GM12872 (cell line): ENCODE data around the gene BCAR1.

Experiments used
- CTCF ChIP-seq: IDR thresholded peaks from 3 replicates; pipeline ENCODE4 v1.5.1; 2011; ENCODE audit warnings: low read depth, mild to moderate bottlenecking, low read length, moderate library complexity; ENCODE audit not compliant: insufficient read depth

Gene BCAR1

GRCh38 chr16:75230471-75231110, 20.8 kb downstream of the BCAR1 start:
- TF ChIP-seq CTCF, result no peak

- TF ChIP-seq CTCF, result no peak
These were observed 22.0 kb downstream of the BCAR1 start for GRCh38 chr16:75229172-75230031.

- no peak for TF ChIP-seq CTCF
These were observed 23.1 kb downstream of the BCAR1 start for GRCh38 chr16:75228143-75228976.

GRCh38 chr16:75227361-75228142, 23.9 kb downstream of the BCAR1 start:
- TF ChIP-seq CTCF, result no peak

- TF ChIP-seq CTCF, result no peak
These were observed 24.7 kb downstream of the BCAR1 start for GRCh38 chr16:75226550-75227360.

GRCh38 chr16:75225678-75226515, 25.5 kb downstream of the BCAR1 start:
- TF ChIP-seq CTCF, result no peak
